ENCODE measurements around the gene DMRT1. TPM values are rescaled to one million over a fixed set of nuclear protein-coding genes. Genes with fewer than 3 reads are reported as not detected.

DMRT1 gene
- total RNA-seq, 1 experiment from 2014 or later: not detected

- in situ Hi-C loops (cut with HindIII; ENCODE audit: low pct_unique_long_range_greater_than_20kb, low sequenced_read_pairs): no loop called here
- intact Hi-C loops (cut with micrococcal nuclease; ENCODE audit: unreplicated experiment): no loop called here
- ChIA-PET POLR2A (no interaction called here), CTCF (no interaction called here)
- ATAC-seq (no peak), DNase-seq (ENCODE audit: low read depth, low spot score) (no peak)
- Histone ChIP-seq H3K4me3 (ENCODE audit: low read depth in 2 of 2, low read length in 2 of 2) (no peak overlapping the region), H3K9me3 (ENCODE audit: control insufficient read depth, insufficient read depth, low read depth, low read length) (no peaks in the 10 kb centered on the region), H3K4me1 (ENCODE audit: control insufficient read depth, insufficient read depth, low read length) (no peaks in the 10 kb centered on the region), H3K27me3 (ENCODE audit: control insufficient read depth, insufficient read depth, low read length) (no peaks in the 10 kb centered on the region), H3K27ac (ENCODE audit: low read length) (no peak overlapping the region), H3K36me3 (ENCODE audit: control insufficient read depth, insufficient read depth, low read length) (no peaks in the 10 kb centered on the region)
- TF ChIP-seq REST (IDR thresholded peaks at IDR 0.05; ENCODE audit: insufficient read depth in 1 of 2, low read depth in 2 of 2, low read length in 1 of 2) (no peak), CTCF (IDR thresholded peaks at IDR 0.05) (no peak), SIN3A (IDR thresholded peaks at IDR 0.05; ENCODE audit: borderline replicate concordance, insufficient read depth, low read depth, low read length) (no peak), TCF7L2 (IDR thresholded peaks at IDR 0.05; ENCODE audit: low read depth, low read length) (no peak), POLR2AphosphoS5 (IDR thresholded peaks at IDR 0.05; ENCODE audit: low read depth, low read length) (no peak)
- BruUV-seq (replicated peaks): no TSS peak
Measured at GRCh38 chr9:974031-974995, 132.8 kb downstream of the DMRT1 start.

- ATAC-seq (no peak), DNase-seq (ENCODE audit: low read depth, low spot score) (no peak)
- Histone ChIP-seq H3K4me1 (ENCODE audit: control insufficient read depth, insufficient read depth, low read length) (no peaks in the 10 kb centered on the region), H3K4me3 (ENCODE audit: low read depth in 2 of 2, low read length in 2 of 2) (no peak overlapping the region), H3K36me3 (ENCODE audit: control insufficient read depth, insufficient read depth, low read length) (no peaks in the 10 kb centered on the region), H3K27me3 (ENCODE audit: control insufficient read depth, insufficient read depth, low read length) (no peaks in the 10 kb centered on the region), H3K9me3 (ENCODE audit: control insufficient read depth, insufficient read depth, low read depth, low read length) (no peaks in the 10 kb centered on the region), H3K27ac (ENCODE audit: low read length) (no peak overlapping the region)
- BruUV-seq (replicated peaks): no TSS peak
- no peak for TF ChIP-seq POLR2AphosphoS5 (IDR thresholded peaks at IDR 0.05; ENCODE audit: low read depth, low read length)
- no peak for TF ChIP-seq REST (IDR thresholded peaks at IDR 0.05; ENCODE audit: insufficient read depth in 1 of 2, low read depth in 2 of 2, low read length in 1 of 2)
- TF ChIP-seq SIN3A (IDR thresholded peaks at IDR 0.05; ENCODE audit: borderline replicate concordance, insufficient read depth, low read depth, low read length): no peak
- TF ChIP-seq CTCF (IDR thresholded peaks at IDR 0.05): no peak
- TF ChIP-seq TCF7L2 (IDR thresholded peaks at IDR 0.05; ENCODE audit: low read depth, low read length): no peak
- intact Hi-C loops (cut with micrococcal nuclease; ENCODE audit: unreplicated experiment) (no loop called here), in situ Hi-C loops (cut with HindIII; ENCODE audit: low pct_unique_long_range_greater_than_20kb, low sequenced_read_pairs) (no loop called here)
- POLR2A ChIA-PET: no interaction called here
- CTCF ChIA-PET: no interaction called here
Measured at GRCh38 chr9:974996-975739, 133.7 kb downstream of the DMRT1 start.

Data from Panc1 (cell line).